HCT116 (cell line): Measurements from ENCODE around the gene ESRRA. TPM values are rescaled to one million over a fixed set of nuclear protein-coding genes. Genes with fewer than 3 reads are reported as not detected.

Source experiments
- ATAC-seq: fragments of 200-7000 bp; cut with Tn5 transposase; 2 replicates; pipeline ENCODE4 v1.9.1; 2020; ENCODE audit warnings: mild to moderate bottlenecking, moderate library complexity
- BruUV-seq: library from RNA; stranded (reverse); fragments of 400-500 nt; replicated peaks from 2 replicates; lab custom pipeline; 2021; lab: Mats Ljungman, UMichigan
- CTCF ChIA-PET: fragments of 300-600 bp; sonication (Branson Sonifier 250); formaldehyde crosslinking; loops from one replicate; lab custom pipeline; 2021; ENCODE audit warnings: antibody characterized with exemption; lab: Charles Lee
- POLR2A ChIA-PET: fragments of 300-600, 350-600 bp; sonication (Branson Sonifier 250); formaldehyde crosslinking; loops from one replicate; lab custom pipeline; 2021; ENCODE audit warnings: antibody characterized with exemption; lab: Charles Lee
- RAD21 ChIA-PET, 2 experiments: fragments of 300-600 bp; sonication (Branson Sonifier 250); formaldehyde crosslinking; loops; one replicate each; lab custom pipeline; 2023; ENCODE audit warnings: low total read pairs in 2 of 2; ENCODE audit not compliant: uncharacterized antibody in 2 of 2, unreplicated experiment in 2 of 2, low non-redundant PET in 1 of 2; lab: Charles Lee
- DNase-seq: peaks from one replicate; pipeline ENCODE4 v3.0.0-alpha.2; 2010; ENCODE audit warnings: low read depth, low spot score
- H2AFZ ChIP-seq: fragments of 200-600 bp; shearing (Covaris generic), sonication (generic); 2 replicates; pipeline ENCODE4 v1.6.1; 2017; ENCODE audit warnings: low read depth, mixed run types, mixed read lengths, antibody characterized with exemption, low read length; ENCODE audit not compliant: poor library complexity, severe bottlenecking
- H3K27ac ChIP-seq: 2 replicates; pipeline ENCODE4 v1.5.1; 2012; ENCODE audit warnings: low read depth, low read length
- H3K27me3 ChIP-seq: fragments of 200-600 bp; sonication (generic); 2 replicates; pipeline ENCODE4 v1.6.1; 2016; ENCODE audit warnings: mixed run types, low read length, mixed read lengths; ENCODE audit not compliant: insufficient read depth
- H3K36me3 ChIP-seq, 2 experiments: fragments of 200-500 bp in 1 of 2; fragments of 200-600 bp in 1 of 2; sonication (Bioruptor generic) in 1 of 2; sonication (generic) in 1 of 2; 2 replicates each; pipeline versions ENCODE4 v1.5.1 to v1.6.1; 2014 to 2016; ENCODE audit warnings: low read length in 2 of 2, inconsistent platforms in 1 of 2, mixed read lengths in 1 of 2, mixed run types in 1 of 2; ENCODE audit not compliant: insufficient read depth in 2 of 2, control insufficient read depth in 1 of 2
- H3K4me1 ChIP-seq, 2 experiments: fragments of 200-600 bp in 1 of 2; sonication (generic) in 1 of 2; 2 replicates each; pipeline versions ENCODE4 v1.5.1 to v1.6.1; 2012 to 2017; ENCODE audit warnings: low read length in 2 of 2, inconsistent platforms in 1 of 2, mild to moderate bottlenecking in 1 of 2, mixed read lengths in 1 of 2, mixed run types in 1 of 2, moderate library complexity in 1 of 2; ENCODE audit not compliant: insufficient read depth in 2 of 2, control insufficient read depth in 1 of 2
- H3K4me2 ChIP-seq: fragments of 200-600 bp; sonication (generic); 2 replicates; pipeline ENCODE4 v1.6.1; 2017; ENCODE audit warnings: mixed run types, low read length, mixed read lengths
- H3K4me3 ChIP-seq, 2 experiments: fragments of 200-600 bp in 1 of 2; sonication (generic) in 1 of 2; replicated peaks in 1 of 2; 2 replicates each; pipeline ENCODE4 v1.5.1; 2011 to 2016; ENCODE audit warnings: low read length in 2 of 2, control low read depth in 1 of 2, low read depth in 1 of 2, mild to moderate bottlenecking in 1 of 2, mixed read lengths in 1 of 2, mixed run types in 1 of 2
- H3K79me2 ChIP-seq: fragments of 200-600 bp; sonication (generic); 2 replicates; pipeline ENCODE4 v1.6.1; 2017; ENCODE audit warnings: mild to moderate bottlenecking, mixed run types, low read length, moderate library complexity, mixed read lengths; ENCODE audit not compliant: insufficient read depth
- H3K9ac ChIP-seq: fragments of 200-600 bp; sonication (generic); 2 replicates; pipeline ENCODE4 v1.6.1; 2016; ENCODE audit warnings: low read length, mixed read lengths
- H3K9me2 ChIP-seq: fragments of 200-600 bp; sonication (generic), shearing (Covaris generic); 2 replicates; pipeline ENCODE4 v1.6.1; 2017; ENCODE audit warnings: mixed run types, mild to moderate bottlenecking, moderate library complexity; ENCODE audit not compliant: insufficient read depth
- H3K9me3 ChIP-seq, 2 experiments: fragments of 200-500 bp in 1 of 2; fragments of 200-600 bp in 1 of 2; sonication (Bioruptor generic) in 1 of 2; sonication (generic) in 1 of 2; 2 replicates each; pipeline ENCODE4 v1.6.1; 2014 to 2017; ENCODE audit warnings: low read length in 2 of 2, mixed read lengths in 2 of 2, inconsistent platforms in 1 of 2, low read depth in 1 of 2, mild to moderate bottlenecking in 1 of 2, mixed run types in 1 of 2, moderate library complexity in 1 of 2; ENCODE audit not compliant: control insufficient read depth in 1 of 2, insufficient read depth in 1 of 2
- H4K20me1 ChIP-seq: fragments of 200-600 bp; sonication (generic), shearing (Covaris generic); 2 replicates; pipeline ENCODE4 v1.6.1; 2017; ENCODE audit warnings: mixed run types, mild to moderate bottlenecking, moderate library complexity; ENCODE audit not compliant: insufficient read depth
- CBX3 ChIP-seq: IDR thresholded peaks from 2 replicates; pipeline ENCODE4 v1.6.1; 2012; ENCODE audit warnings: low read depth
- CEBPB ChIP-seq: IDR thresholded peaks from 2 replicates; pipeline ENCODE4 v1.6.1; 2012; ENCODE audit warnings: low read depth
- CTCF ChIP-seq, 3 experiments: fragments of 200-600 bp in 1 of 3; sonication (generic) in 1 of 3; IDR thresholded peaks in 2 of 3; conservative IDR thresholded peaks in 1 of 3; 2 replicates each; pipeline ENCODE4 v1.5.1; 2012 to 2017; ENCODE audit warnings: low read depth in 2 of 3, low read length in 2 of 3, antibody characterized with exemption in 1 of 3, borderline replicate concordance in 1 of 3, control low read depth in 1 of 3, mild to moderate bottlenecking in 1 of 3, mixed read lengths in 1 of 3, mixed run types in 1 of 3, moderate library complexity in 1 of 3; ENCODE audit not compliant: insufficient read depth in 1 of 3
- ELF1 ChIP-seq: IDR thresholded peaks from 2 replicates; pipeline ENCODE4 v1.6.1; 2012; ENCODE audit warnings: low read depth, borderline replicate concordance
- EZH2 ChIP-seq: fragments of 200-600 bp; sonication (generic); IDR thresholded peaks from 2 replicates; pipeline ENCODE4 v1.6.1; 2017; ENCODE audit warnings: antibody characterized with exemption, mixed run types
- EZH2phosphoT487 ChIP-seq: fragments of 200-600 bp; IDR thresholded peaks from 2 replicates; pipeline ENCODE4 v1.6.1; 2018; ENCODE audit warnings: antibody characterized with exemption, borderline replicate concordance
- FOSL1 ChIP-seq: IDR thresholded peaks from 2 replicates; pipeline ENCODE4 v1.6.1; 2012; ENCODE audit warnings: low read depth
- POLR2AphosphoS5 ChIP-seq: IDR thresholded peaks from 2 replicates; pipeline ENCODE4 v1.6.1; 2011; ENCODE audit warnings: mild to moderate bottlenecking, low read depth, low read length, moderate library complexity
- RAD21 ChIP-seq: IDR thresholded peaks from 2 replicates; pipeline ENCODE4 v1.6.1; 2012; ENCODE audit warnings: low read depth, mild to moderate bottlenecking
- SP1 ChIP-seq: IDR thresholded peaks from 2 replicates; pipeline ENCODE4 v1.6.1; 2012; ENCODE audit warnings: low read depth
- SRF ChIP-seq: IDR thresholded peaks from 2 replicates; pipeline ENCODE4 v1.6.1; 2012; ENCODE audit warnings: low read depth
- ZFX ChIP-seq: fragments of 450-650 bp; IDR thresholded peaks from 2 replicates; pipeline ENCODE4 v1.6.1; 2017
- ZNF274 ChIP-seq: fragments of 200-500 bp; sonication (Bioruptor generic); IDR thresholded peaks from 2 replicates; pipeline ENCODE4 v1.6.1; 2014; ENCODE audit warnings: mild to moderate bottlenecking, low read depth, low read length, inconsistent platforms
- intact Hi-C: fragments of 100-400 bp; cut with micrococcal nuclease; formaldehyde crosslinking; loops from 2 replicates; pipeline ENCODE4 v1.10.0; 2022
- total RNA-seq: library from RNA; stranded (reverse); gene quantifications from one replicate; pipeline ENCODE4 v1.2.1, GENCODE V29; 2021; ENCODE audit not compliant: unreplicated experiment
- TF ChIP-seq, protein P1 (sequence below): IDR thresholded peaks from 2 replicates; pipeline ENCODE4 v1.6.1; 2012; ENCODE audit warnings: low read depth
- TF ChIP-seq, protein P2 (sequence below): IDR thresholded peaks from 2 replicates; pipeline ENCODE4 v1.6.1; 2011; ENCODE audit warnings: mild to moderate bottlenecking, low read length, moderate library complexity; ENCODE audit not compliant: insufficient replicate concordance; ENCODE audit errors: extremely low read depth

ESRRA gene
- total RNA-seq, 1 experiment from 2014 or later: 62.7 TPM

DNA sequence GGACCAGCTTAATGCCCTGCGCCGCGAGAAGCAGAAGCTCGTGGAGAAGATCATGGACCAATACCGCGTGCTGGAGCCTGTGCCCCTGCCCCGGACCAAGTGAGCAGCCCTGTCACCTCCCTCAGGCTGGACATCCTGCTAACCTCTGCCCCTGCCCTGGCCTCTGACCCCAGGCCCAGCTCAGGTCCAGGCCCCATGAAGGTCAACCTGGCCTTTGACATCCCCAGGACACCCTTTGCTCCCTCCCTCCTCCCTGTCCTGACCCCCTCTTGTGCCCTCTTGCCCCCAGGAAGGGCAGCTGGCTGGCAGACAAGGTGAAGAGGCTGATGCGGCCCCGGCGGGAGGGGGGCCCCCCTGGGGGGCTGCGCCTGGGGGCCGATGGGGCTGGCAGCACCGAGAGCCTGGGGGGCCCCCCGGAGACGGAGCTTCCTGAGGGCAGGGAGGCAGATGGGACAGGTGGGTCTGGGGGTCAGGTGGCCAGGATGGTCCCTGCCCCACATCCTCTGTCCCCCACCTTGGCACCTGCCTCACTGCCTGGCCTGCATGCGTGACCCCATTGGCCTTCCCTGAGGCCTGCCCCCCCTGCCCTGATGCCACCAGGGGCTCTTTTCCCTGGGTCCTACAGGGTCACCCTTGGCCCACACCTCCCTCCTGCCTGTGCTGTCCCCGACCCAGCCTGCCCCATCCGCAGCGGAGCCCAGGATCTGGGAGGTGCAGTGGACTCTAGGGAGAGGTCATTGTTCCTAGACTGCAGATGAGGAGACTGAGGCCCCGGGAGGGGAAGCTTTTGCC lies 48.6 kb downstream of the ESRRA start:
- Histone ChIP-seq H3K9ac (no peak overlapping the region), H3K4me3 (no peak overlapping the region), H3K9me2 (no peaks in the 10 kb centered on the region), H3K4me2 (no peak overlapping the region), H4K20me1 (no peaks in the 10 kb centered on the region), H3K27ac (no peak overlapping the region; the same call in 1 of the 2 replicates), H3K36me3 (no peaks in the 10 kb centered on the region), H3K27me3 (no peaks in the 10 kb centered on the region), H2AFZ (no peak overlapping the region), H3K79me2 (no peaks in the 10 kb centered on the region; the same call in 1 of the 2 replicates), H3K9me3 (no peaks in the 10 kb centered on the region), H3K4me1 (peaks cover 28 to 47% of the 10 kb centered on the region in 2 experiments)
- ChIA-PET CTCF (interaction anchor here (1.1 to 6.2 kb wide), 13 partner anchors 12 to 297 kb away, joined by 4 to 92 read pairs (median 13); partner anchors contain the start of genes ESRRA, PRDX5, STIP1 and TRMT112), RAD21 (interaction anchor here (0.7 to 1.9 kb wide), 4 partner anchors 36 to 169 kb away, joined by 3 to 13 read pairs (median 4); partner anchors contain the start of genes PRDX5 (in 2 of the 2), TRMT112 (in 2 of the 2) and ESRRA (in 1 of the 2)), POLR2A (interaction anchor here (1.1 to 1.6 kb wide), 4 partner anchors 12 to 84 kb away, joined by 4 to 8 read pairs (median 6); partner anchors contain the start of genes PRDX5 and TRMT112)
- intact Hi-C loops: no loop called here
- ATAC-seq (no peak), DNase-seq (no peak)
- no peak for TF ChIP-seq FOSL1
- no peak for TF ChIP-seq CEBPB
- no peak for TF ChIP-seq EZH2phosphoT487
- TF ChIP-seq ELF1: no peak
- TF ChIP-seq POLR2AphosphoS5: no peak
- TF ChIP-seq SP1: no peak
- TF ChIP-seq CTCF (IDR thresholded peaks at IDR 0.05 in 2 of 3, conservative IDR thresholded peaks at IDR 0.05 in 1 of 3; ENCODE audit: borderline replicate concordance in 1 of 3, insufficient read depth in 1 of 3, low read depth in 2 of 3, low read length in 2 of 3): no peak
- TF ChIP-seq, protein P1, sequence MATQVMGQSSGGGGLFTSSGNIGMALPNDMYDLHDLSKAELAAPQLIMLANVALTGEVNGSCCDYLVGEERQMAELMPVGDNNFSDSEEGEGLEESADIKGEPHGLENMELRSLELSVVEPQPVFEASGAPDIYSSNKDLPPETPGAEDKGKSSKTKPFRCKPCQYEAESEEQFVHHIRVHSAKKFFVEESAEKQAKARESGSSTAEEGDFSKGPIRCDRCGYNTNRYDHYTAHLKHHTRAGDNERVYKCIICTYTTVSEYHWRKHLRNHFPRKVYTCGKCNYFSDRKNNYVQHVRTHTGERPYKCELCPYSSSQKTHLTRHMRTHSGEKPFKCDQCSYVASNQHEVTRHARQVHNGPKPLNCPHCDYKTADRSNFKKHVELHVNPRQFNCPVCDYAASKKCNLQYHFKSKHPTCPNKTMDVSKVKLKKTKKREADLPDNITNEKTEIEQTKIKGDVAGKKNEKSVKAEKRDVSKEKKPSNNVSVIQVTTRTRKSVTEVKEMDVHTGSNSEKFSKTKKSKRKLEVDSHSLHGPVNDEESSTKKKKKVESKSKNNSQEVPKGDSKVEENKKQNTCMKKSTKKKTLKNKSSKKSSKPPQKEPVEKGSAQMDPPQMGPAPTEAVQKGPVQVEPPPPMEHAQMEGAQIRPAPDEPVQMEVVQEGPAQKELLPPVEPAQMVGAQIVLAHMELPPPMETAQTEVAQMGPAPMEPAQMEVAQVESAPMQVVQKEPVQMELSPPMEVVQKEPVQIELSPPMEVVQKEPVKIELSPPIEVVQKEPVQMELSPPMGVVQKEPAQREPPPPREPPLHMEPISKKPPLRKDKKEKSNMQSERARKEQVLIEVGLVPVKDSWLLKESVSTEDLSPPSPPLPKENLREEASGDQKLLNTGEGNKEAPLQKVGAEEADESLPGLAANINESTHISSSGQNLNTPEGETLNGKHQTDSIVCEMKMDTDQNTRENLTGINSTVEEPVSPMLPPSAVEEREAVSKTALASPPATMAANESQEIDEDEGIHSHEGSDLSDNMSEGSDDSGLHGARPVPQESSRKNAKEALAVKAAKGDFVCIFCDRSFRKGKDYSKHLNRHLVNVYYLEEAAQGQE: no peak
- no peak for TF ChIP-seq CBX3
- TF ChIP-seq ZNF274: no peak
- TF ChIP-seq SRF: no peak
- no peak for TF ChIP-seq EZH2
- TF ChIP-seq RAD21: no peak
- TF ChIP-seq, protein P2, sequence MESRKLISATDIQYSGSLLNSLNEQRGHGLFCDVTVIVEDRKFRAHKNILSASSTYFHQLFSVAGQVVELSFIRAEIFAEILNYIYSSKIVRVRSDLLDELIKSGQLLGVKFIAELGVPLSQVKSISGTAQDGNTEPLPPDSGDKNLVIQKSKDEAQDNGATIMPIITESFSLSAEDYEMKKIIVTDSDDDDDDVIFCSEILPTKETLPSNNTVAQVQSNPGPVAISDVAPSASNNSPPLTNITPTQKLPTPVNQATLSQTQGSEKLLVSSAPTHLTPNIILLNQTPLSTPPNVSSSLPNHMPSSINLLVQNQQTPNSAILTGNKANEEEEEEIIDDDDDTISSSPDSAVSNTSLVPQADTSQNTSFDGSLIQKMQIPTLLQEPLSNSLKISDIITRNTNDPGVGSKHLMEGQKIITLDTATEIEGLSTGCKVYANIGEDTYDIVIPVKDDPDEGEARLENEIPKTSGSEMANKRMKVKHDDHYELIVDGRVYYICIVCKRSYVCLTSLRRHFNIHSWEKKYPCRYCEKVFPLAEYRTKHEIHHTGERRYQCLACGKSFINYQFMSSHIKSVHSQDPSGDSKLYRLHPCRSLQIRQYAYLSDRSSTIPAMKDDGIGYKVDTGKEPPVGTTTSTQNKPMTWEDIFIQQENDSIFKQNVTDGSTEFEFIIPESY: no peak
- no peak for TF ChIP-seq ZFX
- BruUV-seq: no TSS peak
